Stimulated activated CD4-positive, alpha-beta T cell treated with anti-CD3 and anti-CD28 coated beads, Interleukin-1b, Interleukin-23, amount 100 ng/mL, for 1 hour (primary cell): ENCODE measurements around the gene IFT43.

Experiments
- DNase-seq, 2 donors: peaks; one replicate each; pipeline ENCODE4 v3.0.0-alpha.2; 2020; ENCODE audit warnings: low read depth in 2 of 2

IFT43 gene

DNA sequence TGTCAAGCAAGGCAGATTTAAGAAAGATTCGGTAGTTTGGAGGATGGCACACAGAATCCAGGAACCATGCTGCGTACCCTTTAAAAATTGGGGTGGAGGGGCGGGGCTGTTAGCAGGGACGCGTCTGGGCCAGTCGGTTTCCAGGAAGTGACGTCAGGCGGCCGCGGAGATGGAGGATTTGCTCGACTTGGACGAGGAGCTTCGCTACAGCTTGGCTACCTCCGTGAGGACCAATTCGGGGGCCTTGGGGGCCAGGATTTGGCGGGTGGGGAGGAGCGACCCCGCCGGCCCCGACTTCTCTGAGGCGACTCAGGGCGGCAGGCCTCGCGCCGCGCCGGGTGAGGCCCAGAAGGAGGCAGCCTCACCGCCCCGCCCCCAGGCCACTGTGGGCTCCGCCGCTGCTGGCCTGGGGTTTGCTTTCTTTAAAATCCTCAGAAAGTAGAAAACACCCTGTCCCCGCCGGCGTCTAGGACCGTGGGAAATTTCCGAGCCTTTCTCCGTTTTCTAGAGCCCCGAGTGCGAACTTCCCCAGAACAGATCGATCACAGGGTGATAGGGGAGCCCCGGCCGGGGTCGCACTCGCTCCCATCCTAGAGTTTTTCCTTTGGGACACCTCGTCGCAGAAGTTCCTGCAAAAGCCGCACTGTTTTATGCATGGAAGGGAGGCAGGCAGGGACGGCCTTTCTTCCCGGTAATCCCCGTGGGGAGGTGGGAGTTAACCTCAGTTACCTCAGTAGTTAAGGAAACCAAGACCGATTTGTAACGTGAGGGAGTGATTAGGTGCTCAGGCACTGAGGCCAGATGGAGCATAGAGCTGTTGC is at the start of gene IFT43:
Gene IFT43, plus strand, starts transcription at position 146 of the 821 bp plus-strand sequence. Its CDS starts 24 bp downstream, at position 170.
- DNase-seq: peak; percentile 69 to 72

DNA sequence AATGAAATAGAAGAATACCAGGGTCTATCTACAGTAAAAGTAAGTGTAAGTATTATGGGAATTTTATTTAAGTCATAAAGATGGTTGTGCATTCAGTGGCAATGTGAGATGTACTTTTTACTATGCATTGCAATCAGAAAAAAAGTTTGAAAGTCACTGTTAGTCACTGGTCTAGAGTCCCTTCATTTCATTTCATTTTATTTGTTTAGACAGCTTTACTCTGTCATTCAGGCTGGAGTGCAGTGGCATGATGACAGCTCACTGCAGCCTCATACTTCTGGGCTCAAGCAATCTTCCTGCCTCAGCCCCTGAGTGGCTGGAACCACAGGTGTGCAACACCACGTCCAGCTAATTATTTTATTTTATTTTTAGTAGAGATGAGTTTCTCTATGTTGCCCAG is 46.4 kb upstream of the IFT43 start:
- no peak for DNase-seq

DNA sequence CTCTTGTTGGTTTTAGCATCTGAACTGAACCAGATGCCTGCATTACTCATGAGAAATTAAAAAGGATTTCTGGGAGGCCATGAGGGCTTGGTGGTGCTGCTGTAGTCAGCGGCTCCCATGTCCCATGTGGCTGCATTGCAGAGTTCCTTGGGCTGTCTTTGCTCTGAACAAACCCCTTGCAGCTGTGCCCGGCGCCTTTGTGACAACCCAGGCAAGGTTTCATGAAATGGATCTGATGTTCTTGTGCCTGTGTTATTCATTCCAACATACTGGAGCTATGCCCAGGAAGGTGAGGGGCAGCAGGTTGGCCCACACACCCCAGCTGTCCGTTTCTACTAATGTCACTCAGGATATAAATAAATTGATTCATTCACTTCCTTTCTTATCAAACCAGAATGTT is 44.5 kb upstream of the IFT43 start:
- DNase-seq: no peak

- no peak for DNase-seq
Observed at GRCh38 chr14:75944607-75945241, 40.8 kb upstream of the IFT43 start.

- no peak for DNase-seq
Observed at GRCh38 chr14:75946785-75947184, 38.8 kb upstream of the IFT43 start.

DNA sequence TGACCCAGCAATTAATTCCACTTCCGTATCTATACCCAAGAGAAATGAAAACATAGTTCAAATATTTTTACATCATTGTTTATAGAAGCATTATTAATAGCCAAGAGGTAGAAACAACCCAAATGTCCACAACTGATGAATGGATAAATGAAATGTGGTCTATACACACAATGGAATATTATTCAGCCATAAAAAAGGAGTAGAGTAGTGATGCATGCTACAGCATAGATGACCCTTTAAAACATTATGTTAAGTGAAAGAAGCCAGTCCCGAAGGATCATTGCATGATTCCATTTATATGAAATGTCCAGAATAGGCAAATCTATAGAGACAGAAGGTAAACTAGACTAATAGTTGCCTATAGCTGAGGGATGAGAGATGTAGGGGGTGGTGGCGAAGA is 33.1 kb upstream of the IFT43 start:
- no peak for DNase-seq

- DNase-seq: no peak
Observed at GRCh38 chr14:75959031-75959430, 26.5 kb upstream of the IFT43 start.

DNA sequence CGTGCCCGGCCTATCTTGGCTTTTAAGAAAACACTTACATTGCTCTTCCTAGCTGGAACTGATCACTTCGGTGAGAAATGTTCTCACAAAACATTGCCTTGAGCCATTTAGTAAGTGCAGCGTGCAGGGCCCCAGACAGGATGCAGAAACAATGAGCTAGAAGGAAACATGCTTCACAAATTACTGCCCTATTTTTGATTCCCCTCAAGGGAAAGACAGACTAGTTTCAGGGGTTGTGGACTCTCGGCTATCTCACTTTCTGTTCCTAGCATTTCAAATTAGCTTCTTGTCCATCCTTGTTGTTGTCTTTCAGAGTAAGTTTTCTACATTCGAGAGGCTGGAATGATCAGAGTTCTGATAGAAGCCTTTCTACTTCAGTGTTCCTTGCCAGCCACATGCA is 25.3 kb upstream of the IFT43 start:
- DNase-seq: no peak

GRCh38 chr14:75961662-75962061 is 23.9 kb upstream of the IFT43 start:
- no peak for DNase-seq

DNA sequence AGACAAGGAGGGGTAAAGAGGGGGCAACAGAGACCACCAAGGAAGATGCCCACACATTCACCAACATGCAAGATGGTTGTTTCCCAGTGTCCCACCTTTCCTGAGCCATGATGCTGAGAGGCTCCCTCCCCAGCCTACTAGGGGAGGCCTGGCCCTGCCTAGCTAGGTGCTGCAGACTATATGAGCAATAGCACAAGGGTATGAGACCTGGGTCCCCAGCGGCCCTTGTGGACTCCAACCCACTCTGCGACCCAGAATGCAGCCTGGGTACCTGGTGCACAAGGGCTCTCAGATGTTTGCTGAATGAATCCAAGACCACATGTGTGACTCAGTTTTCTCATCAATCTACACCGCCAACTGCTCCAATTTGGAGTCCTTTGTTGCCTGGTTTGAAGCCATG is 17.7 kb upstream of the IFT43 start:
- DNase-seq: no peak

GRCh38 chr14:75968456-75968855 is 17.1 kb upstream of the IFT43 start:
- no peak for DNase-seq

- DNase-seq: no peak
Observed at GRCh38 chr14:75969126-75969525, 16.4 kb upstream of the IFT43 start.

GRCh38 chr14:75969891-75970290 is 15.7 kb upstream of the IFT43 start:
- no peak for DNase-seq

DNA sequence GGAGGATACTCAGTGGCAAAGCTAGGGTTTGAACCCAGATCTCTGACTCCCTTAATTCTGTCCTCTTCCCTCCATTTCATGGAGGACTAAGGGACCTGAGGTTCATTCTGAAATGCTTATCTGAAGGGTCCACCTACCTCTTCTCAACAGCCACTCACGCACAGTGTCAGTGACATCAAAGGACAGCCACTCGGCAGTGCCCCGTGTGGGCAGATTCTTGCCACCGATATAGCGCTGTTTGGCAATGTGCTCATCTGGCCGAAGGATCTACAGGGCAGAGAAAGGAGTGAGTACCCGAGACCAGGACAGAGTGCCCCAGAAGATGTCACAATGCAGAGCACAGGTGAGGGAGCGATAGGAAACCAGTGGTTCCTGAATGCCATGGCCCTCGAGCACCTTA is 14.6 kb upstream of the IFT43 start:
- DNase-seq: no peak

DNA sequence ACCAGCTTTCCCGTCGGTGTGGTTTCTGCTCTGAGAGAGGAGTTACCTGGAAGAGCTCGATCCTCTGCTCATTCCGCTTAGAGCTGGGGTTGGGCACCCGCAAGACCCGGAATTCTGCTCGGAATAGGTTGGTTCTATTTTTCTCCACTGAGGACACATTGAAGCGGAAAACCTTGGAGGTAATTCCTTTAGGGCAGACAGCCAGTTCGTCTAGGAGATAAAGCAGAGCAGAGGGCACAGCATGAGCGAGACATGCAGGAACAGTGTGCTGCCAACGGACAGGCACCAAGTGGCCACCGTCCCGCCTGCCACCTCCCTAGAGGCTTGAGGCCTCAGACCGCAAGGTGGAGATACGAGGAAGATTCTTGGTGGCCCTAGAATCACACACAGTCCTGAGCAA is 14.1 kb upstream of the IFT43 start:
- no peak for DNase-seq

- no peak for DNase-seq
Observed at GRCh38 chr14:75972801-75973421, 12.7 kb upstream of the IFT43 start.

GRCh38 chr14:75976826-75977581 is 8.6 kb upstream of the IFT43 start:
- DNase-seq: no peak

DNA sequence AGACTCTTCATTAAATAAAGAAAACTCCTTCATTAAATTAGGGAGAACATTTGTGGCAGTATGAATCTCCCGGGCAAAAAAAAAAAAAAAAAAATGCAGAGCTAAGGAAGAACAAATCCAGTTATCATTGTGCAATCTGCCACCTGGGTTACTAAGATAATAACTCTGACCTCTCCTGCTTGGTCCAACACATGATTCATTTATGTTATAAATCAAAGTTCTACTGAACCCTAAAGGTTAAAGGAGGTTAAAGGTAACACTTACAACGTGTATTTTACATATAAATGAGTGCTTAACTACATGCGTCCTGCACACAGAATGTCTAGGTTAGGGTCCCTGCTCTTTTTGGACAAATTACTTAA is 8.0 kb upstream of the IFT43 start:
- DNase-seq: no peak

DNA sequence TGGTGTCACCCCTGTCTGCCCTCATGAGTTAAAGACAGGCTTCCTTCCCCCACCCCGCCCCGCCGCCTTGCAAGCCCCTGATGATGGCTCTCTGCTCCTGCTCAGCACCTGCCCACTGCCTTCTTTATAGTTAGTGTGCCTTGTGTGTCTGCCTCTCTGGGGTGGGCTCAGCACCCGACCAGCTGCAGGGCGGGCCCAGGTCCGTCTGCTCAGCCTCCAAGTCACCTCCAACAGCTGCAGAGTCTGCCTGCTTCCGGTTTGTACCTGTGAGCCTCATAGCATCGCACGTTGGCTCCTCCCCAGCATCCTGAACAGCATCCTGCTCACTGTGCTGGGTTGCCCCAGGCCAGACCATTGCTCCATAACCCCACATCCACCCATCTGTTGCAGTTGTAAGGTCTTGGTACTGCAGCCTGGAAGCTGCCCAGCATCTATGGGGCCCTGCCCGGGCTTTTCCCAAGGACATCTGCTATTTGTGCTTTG is 7.3 kb upstream of the IFT43 start:
- no peak for DNase-seq

DNA sequence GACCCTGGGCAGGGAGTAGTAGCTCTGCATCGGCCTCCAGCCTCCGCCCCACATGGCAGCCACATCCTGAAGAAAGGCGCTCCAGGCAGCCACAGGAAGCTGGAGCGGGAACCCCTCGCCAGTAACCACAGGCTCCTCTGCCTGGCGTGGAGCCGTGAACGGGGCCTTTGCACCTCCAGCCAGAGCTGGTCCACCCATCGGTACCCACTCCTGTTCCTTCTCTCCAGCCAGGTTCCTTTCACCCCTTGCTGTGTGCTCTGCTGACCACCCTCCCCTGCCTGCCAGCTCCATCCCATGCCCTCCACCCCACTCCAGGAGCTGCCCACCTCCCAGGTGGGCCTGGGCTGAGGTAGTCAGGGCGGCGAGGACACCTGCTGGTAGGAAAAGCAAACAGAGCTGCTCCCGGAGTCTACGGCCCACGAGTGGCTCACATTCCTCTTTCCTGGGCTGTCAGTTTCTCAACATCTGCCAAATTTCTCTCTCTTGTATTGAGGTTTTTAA is 6.4 kb upstream of the IFT43 start:
- no peak for DNase-seq

DNA sequence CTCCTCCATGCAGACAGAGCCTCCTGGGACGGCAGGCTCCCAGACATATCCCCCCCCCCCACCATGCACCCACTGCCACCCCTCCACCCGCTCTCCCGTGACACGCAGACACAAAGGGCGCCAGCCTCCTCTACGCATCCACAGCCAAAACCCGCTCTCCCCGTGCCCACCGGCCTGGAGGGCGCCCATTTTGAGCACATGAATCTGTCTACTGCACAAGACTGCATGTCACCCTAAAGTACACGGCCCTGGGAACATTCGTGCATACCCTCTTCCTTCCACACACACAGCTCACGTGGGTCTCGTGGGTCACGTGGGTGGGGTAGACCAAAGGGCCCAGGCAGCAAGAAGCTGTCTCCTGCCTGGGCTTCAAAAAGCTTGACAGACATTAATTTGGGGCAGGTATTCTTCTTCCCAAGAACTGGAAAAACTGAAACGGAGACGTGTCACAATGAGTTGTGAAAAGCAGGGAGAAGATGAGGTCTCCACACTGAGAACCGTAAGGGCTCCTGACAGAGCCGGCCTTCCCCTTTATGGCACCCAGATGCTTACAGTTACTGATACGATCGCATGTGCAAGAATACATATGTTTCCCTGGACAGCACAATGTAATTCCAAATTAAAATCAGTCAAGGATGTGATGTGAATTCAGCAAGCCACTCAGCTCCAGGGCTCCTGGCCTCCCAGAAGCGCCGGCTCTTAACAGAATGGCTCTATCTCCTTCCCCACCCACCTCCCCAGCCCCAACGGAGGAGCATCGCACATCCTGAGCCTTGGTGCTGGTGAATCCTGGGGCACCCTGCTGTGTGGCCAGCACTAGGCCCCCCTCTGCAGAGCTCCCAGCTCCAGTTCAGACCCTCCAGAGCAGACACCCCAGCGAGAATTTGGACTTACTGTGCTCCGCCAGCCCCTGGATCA is 5.7 kb upstream of the IFT43 start:
- DNase-seq: no peak
